GM18873 (cell line): Measurements from ENCODE around the gene NT5DC4.

Source experiments
- ATAC-seq: cut with Tn5 transposase; IDR thresholded peaks from one replicate; pipeline ENCODE4 v1.9.1; 2021; ENCODE audit warnings: mild to moderate bottlenecking, moderate library complexity, moderate number of reproducible peaks; ENCODE audit not compliant: unreplicated experiment, low FRiP score

NT5DC4 gene

GRCh38 chr2:112779598-112779997 lies 58.8 kb downstream of the NT5DC4 start:
- ATAC-seq, result no peak

- peak; percentile 82 for ATAC-seq
Measured at GRCh38 chr2:112782234-112782799, 61.5 kb downstream of the NT5DC4 start.

GRCh38 chr2:112783187-112783714 lies 62.4 kb downstream of the NT5DC4 start:
- no peak for ATAC-seq

DNA sequence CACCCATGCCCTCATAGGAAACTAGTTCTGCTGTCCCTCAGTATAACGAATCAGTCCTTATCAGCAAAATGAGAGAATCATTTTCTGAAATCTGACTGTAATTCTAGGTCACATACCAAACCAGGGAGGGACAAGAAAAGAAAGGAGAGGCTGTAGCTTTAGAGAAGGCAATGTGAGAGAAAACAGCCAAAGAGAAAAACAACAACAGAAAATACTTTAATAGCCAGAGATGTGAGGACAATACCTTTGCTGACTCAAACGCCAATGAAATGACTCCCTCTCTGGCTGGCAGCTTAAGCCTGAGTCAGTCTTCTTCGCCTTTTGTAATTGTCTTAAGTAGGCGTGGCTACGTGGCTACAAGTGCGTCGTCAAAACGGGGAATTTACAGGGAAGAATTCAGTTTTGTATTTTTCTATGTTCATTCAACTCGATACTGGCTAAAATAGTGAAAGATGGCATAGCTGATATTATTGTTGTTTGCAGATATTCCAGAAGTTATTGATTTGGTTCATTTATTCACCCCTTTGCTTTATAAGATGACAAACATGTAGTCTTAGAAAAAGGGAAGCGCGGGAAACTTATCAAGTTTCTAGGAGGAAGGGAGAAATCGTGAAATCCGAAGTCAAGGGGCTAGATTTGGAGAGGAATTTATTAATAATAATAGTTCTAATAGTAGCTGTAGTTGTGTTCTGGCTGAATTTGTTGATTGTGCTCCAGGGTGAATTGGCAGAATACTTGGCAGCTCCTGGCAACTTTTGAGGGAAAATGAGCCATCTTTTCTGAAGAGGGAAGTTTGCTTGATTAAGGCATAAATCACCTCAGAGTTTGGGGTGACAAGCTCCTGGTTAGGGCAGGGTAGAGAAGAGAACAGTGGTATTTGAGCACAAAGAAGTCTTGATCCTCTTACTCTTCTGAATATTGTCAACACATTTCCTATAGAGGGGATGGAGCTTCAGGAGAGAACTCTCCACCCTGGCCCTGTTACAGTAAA lies 63.7 kb downstream of the NT5DC4 start, which contains the start of gene IL1A:
Gene IL1A (minus strand): TSS at position 295 of the 991 bp plus-strand sequence. CDS start 723 bp downstream, outside the sequence.
- no peak for ATAC-seq

DNA sequence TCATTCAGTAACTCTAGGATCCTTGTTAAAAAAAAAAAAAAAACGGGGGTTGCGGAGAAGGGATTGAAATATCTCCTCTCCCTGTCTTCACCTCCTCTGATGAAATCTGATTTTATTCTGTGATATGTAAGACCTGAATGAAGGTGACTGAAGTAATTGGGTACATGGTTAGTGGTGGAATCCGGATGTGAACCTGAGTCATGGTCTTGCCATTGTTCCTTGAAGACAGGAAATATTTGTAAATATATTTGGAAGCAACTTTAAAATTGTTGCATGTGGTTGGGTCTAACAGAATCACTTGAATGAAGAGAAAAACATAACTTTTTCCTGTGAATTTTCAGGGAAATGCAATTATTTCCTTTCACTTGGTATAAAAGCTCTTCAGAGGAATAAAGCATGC lies 66.5 kb downstream of the NT5DC4 start:
- no peak for ATAC-seq

DNA sequence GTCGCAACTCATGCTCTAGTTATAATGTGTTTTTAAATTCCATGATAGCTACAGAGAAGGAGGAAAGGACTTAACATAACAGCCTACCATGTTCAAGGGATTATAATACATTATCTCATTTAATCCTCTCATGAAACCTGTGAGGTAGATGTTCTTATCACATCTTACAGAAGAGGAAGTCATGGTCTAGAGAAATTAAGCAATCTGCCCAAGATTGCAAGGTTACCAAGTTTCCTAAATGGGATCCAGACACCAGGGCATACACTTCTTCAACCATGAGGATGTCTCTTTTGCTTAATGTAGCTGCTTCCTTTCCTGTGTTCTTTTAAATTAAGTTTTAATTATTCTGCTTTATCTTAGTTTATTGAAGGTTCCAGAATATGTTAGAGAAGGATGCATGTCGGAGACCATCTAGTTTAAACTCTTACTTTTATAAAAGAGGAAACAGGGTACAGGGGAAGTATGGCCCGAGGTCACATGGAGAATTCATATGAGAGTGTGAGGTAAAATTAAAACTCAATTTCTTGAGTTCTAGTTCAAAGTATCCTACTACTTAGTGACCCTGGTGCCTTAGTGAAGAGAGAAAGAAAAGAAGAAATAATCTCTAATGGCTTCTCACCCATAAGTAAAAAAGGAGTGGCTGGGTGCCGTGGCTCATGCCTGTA lies 67.0 kb downstream of the NT5DC4 start:
- no peak for ATAC-seq

DNA sequence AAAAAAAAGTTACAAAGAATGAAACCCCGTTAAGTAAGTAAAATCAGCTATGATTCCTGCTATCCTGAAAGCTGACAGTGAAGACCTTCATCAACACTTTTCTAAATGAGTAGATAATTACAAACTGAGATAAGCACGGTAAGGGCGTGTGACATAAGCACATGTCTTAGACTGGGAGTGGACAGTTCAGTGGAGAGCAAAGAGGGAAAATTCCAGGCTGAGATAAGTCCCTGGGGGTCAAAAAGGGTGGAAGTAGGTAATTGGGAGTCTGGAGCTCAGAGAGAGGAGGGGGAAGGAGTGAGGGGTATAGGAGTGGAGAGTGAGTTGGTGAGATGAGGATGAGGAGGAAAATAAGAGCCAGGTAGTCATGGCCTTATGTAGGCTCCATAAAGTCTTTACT lies 67.8 kb downstream of the NT5DC4 start:
- no peak for ATAC-seq
